Astrocyte (in vitro differentiated cells and primary cell): ENCODE data around the gene AP4S1. TPM values are rescaled to one million over a fixed set of nuclear protein-coding genes. Genes with fewer than 3 reads are reported as not detected.

ENCODE experiments used
- DNase-seq: peaks from one replicate; pipeline ENCODE4 v3.0.0-alpha.2; 2010; ENCODE audit warnings: low read depth
- FAIRE-seq: peaks from 2 replicates; lab custom pipeline; 2011; peaks lifted over from hg19 to GRCh38; lab: Jason Lieb, UNC
- H2AFZ ChIP-seq: 2 replicates; pipeline ENCODE4 v1.6.0; 2012; ENCODE audit warnings: low read depth, low read length, inconsistent platforms
- H3K27ac ChIP-seq: 2 replicates; pipeline ENCODE4 v1.5.1; 2011; ENCODE audit warnings: low read depth, low read length, inconsistent platforms
- H3K27me3 ChIP-seq: 2 replicates; pipeline ENCODE4 v1.6.0; 2011; ENCODE audit warnings: low read length, inconsistent platforms; ENCODE audit not compliant: insufficient read depth
- H3K36me3 ChIP-seq: 2 replicates; pipeline ENCODE4 v1.5.1; 2011; ENCODE audit warnings: low read length, inconsistent platforms; ENCODE audit not compliant: insufficient read depth
- H3K4me1 ChIP-seq: 2 replicates; pipeline ENCODE4 v1.5.1; 2011; ENCODE audit warnings: low read length, inconsistent platforms; ENCODE audit not compliant: insufficient read depth
- H3K4me2 ChIP-seq: 2 replicates; pipeline ENCODE4 v1.6.0; 2012; ENCODE audit warnings: low read length, inconsistent platforms
- H3K4me3 ChIP-seq: 2 replicates; pipeline ENCODE4 v1.5.1; 2011; ENCODE audit warnings: low read depth, mild to moderate bottlenecking, low read length, inconsistent platforms; ENCODE audit not compliant: insufficient read depth
- H3K79me2 ChIP-seq: 2 replicates; pipeline ENCODE4 v1.6.0; 2012; ENCODE audit warnings: mild to moderate bottlenecking, low read length, inconsistent platforms; ENCODE audit not compliant: insufficient read depth
- H3K9ac ChIP-seq: 2 replicates; pipeline ENCODE4 v1.6.0; 2012; ENCODE audit warnings: mild to moderate bottlenecking, low read length, inconsistent platforms
- H3K9me3 ChIP-seq: 2 replicates; pipeline ENCODE4 v1.5.1; 2012; ENCODE audit warnings: low read depth, mild to moderate bottlenecking, low read length, inconsistent platforms; ENCODE audit not compliant: insufficient read depth
- H4K20me1 ChIP-seq: 2 replicates; pipeline ENCODE4 v1.6.0; 2012; ENCODE audit warnings: low read length, inconsistent platforms; ENCODE audit not compliant: insufficient read depth
- H3K27ac Mint-ChIP-seq: one replicate; pipeline ENCODE4 v1.8.0; 2021; ENCODE audit warnings: mild to moderate bottlenecking, mixed read lengths; ENCODE audit not compliant: unreplicated experiment
- H3K27me3 Mint-ChIP-seq: one replicate; pipeline ENCODE4 v1.8.0; 2021; ENCODE audit warnings: low read depth, mixed read lengths; ENCODE audit not compliant: unreplicated experiment
- H3K36me3 Mint-ChIP-seq: one replicate; pipeline ENCODE4 v1.8.0; 2021; ENCODE audit warnings: low read depth, mixed read lengths; ENCODE audit not compliant: unreplicated experiment
- H3K4me1 Mint-ChIP-seq: one replicate; pipeline ENCODE4 v1.8.0; 2021; ENCODE audit warnings: low read depth, mixed read lengths; ENCODE audit not compliant: unreplicated experiment
- H3K4me3 Mint-ChIP-seq: one replicate; pipeline ENCODE4 v1.8.0; 2021; ENCODE audit warnings: mild to moderate bottlenecking, moderate library complexity, mixed read lengths; ENCODE audit not compliant: unreplicated experiment
- H3K9me3 Mint-ChIP-seq: one replicate; pipeline ENCODE4 v1.8.0; 2021; ENCODE audit warnings: mild to moderate bottlenecking, mixed read lengths; ENCODE audit not compliant: unreplicated experiment
- CTCF ChIP-seq: IDR thresholded peaks from 2 replicates; pipeline ENCODE4 v1.5.1; 2011; ENCODE audit warnings: low read depth, mild to moderate bottlenecking, inconsistent platforms, low read length, moderate library complexity; ENCODE audit not compliant: insufficient read depth
- EZH2 ChIP-seq: IDR thresholded peaks from 2 replicates; pipeline ENCODE4 v1.6.1; 2012; ENCODE audit warnings: mild to moderate bottlenecking, low read length, inconsistent platforms; ENCODE audit not compliant: insufficient read depth
- total RNA-seq: library from RNA; stranded (reverse); gene quantifications from 2 replicates; pipeline ENCODE4 v1.2.1, GENCODE V29; 2021

AP4S1 gene
- total RNA-seq, 1 donor from 2014 or later, result 5.7 TPM

GRCh38 chr14:31127690-31128089 lies 102.2 kb downstream of the AP4S1 start:
- H3K36me3 ChIP-seq, result peaks cover 44% of the 10 kb centered on the region
- Mint-ChIP-seq H3K27me3 (no peaks in the 10 kb centered on the region), H3K4me1 (peaks cover 2% of the 10 kb centered on the region), H3K36me3 (peaks cover 10% of the 10 kb centered on the region), H3K9me3 (no peaks in the 10 kb centered on the region), H3K4me3 (no peak overlapping the region), H3K27ac (no peak overlapping the region)
- FAIRE-seq (no peak), DNase-seq (no peak)
- no peaks in the 10 kb centered on the region for H3K79me2 ChIP-seq
- TF ChIP-seq EZH2 (no peak), CTCF (no peak)
- no peaks in the 10 kb centered on the region for H3K4me1 ChIP-seq
- H3K4me2 ChIP-seq, result no peak overlapping the region
- H3K27me3 ChIP-seq, result no peaks in the 10 kb centered on the region
- peaks cover 5% of the 10 kb centered on the region for H4K20me1 ChIP-seq
- H3K9ac ChIP-seq, result no peak overlapping the region
- no peak overlapping the region for H3K27ac ChIP-seq
- H2AFZ ChIP-seq, result no peak overlapping the region
- no peak overlapping the region for H3K4me3 ChIP-seq
- H3K9me3 ChIP-seq, result no peaks in the 10 kb centered on the region

GRCh38 chr14:31128601-31129526 lies 103.4 kb downstream of the AP4S1 start:
- H4K20me1 ChIP-seq, result peaks cover 5% of the 10 kb centered on the region
- DNase-seq (no peak), FAIRE-seq (no peak)
- no peak overlapping the region for H3K27ac Mint-ChIP-seq
- H3K4me1 Mint-ChIP-seq, result peaks cover 2% of the 10 kb centered on the region
- TF ChIP-seq EZH2, result no peak
- TF ChIP-seq CTCF, result no peak
- no peaks in the 10 kb centered on the region for H3K79me2 ChIP-seq
- no peak overlapping the region for H3K9ac ChIP-seq
- H3K36me3 ChIP-seq, result peaks cover 45% of the 10 kb centered on the region
- H3K4me1 ChIP-seq, result no peaks in the 10 kb centered on the region
- H3K27ac ChIP-seq, result no peak overlapping the region
- no peak overlapping the region for H3K4me3 Mint-ChIP-seq
- no peak overlapping the region for H2AFZ ChIP-seq
- H3K4me2 ChIP-seq, result no peak overlapping the region
- H3K27me3 ChIP-seq, result no peaks in the 10 kb centered on the region
- no peaks in the 10 kb centered on the region for H3K9me3 Mint-ChIP-seq
- peaks cover 7% of the 10 kb centered on the region for H3K36me3 Mint-ChIP-seq
- H3K27me3 Mint-ChIP-seq, result no peaks in the 10 kb centered on the region
- no peaks in the 10 kb centered on the region for H3K9me3 ChIP-seq
- no peak overlapping the region for H3K4me3 ChIP-seq

GRCh38 chr14:31133133-31133532 lies 107.7 kb downstream of the AP4S1 start:
- Histone ChIP-seq H3K4me3 (no peak overlapping the region), H3K9me3 (no peaks in the 10 kb centered on the region), H4K20me1 (peaks cover 5% of the 10 kb centered on the region), H3K4me2 (no peak overlapping the region), H3K4me1 (no peaks in the 10 kb centered on the region), H3K27me3 (no peaks in the 10 kb centered on the region), H2AFZ (no peak overlapping the region), H3K79me2 (no peaks in the 10 kb centered on the region), H3K9ac (no peak overlapping the region), H3K36me3 (peaks cover 41% of the 10 kb centered on the region), H3K27ac (no peak overlapping the region)
- FAIRE-seq (no peak), DNase-seq (no peak)
- Mint-ChIP-seq H3K27me3 (no peaks in the 10 kb centered on the region), H3K4me3 (no peak overlapping the region), H3K27ac (no peak overlapping the region), H3K9me3 (no peaks in the 10 kb centered on the region), H3K36me3 (peaks cover 9% of the 10 kb centered on the region), H3K4me1 (no peaks in the 10 kb centered on the region)
- TF ChIP-seq EZH2, result no peak
- no peak for TF ChIP-seq CTCF
